ENCODE data around the gene MAST2. TPM values are rescaled to one million over a fixed set of nuclear protein-coding genes. Genes with fewer than 3 reads are reported as not detected.
"Not testable (repeated sequence)": the region's sequence is repeated elsewhere in the genome, so short reads cannot be mapped to it uniquely, and the experiment has no call there.

Gene MAST2
- total RNA-seq, 1 donor from 2014 or later: 103 TPM

DNA sequence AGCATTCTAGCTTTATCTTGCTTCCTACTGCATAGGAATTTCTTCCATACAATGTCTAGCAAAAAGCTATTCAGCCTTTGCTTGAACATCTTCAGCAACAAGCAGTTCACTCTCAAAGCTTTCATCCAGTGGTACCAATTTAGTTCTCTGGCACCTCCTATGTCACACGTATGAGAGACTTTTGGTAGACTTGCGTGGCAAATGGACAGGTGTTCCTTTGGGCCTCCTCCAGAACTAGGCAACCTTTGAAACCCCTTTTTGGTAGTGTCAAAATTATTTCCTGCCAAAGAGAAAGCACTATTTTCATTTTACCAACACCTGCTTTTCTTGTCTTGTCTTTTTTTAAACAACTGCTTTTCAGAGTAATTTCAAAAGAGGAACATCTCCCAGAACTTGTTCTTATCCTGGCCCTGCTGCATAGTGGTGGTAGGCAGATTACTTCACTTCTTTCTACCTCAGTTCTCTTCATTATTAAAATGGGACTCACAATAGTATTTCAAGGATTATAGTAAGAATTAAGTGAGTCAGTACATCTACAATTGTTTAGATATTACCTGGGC, 122.4 kb downstream of the MAST2 start:
- ATAC-seq (no peak), DNase-seq (no peak)
- intact Hi-C loops (cut with micrococcal nuclease): no loop called here

DNA sequence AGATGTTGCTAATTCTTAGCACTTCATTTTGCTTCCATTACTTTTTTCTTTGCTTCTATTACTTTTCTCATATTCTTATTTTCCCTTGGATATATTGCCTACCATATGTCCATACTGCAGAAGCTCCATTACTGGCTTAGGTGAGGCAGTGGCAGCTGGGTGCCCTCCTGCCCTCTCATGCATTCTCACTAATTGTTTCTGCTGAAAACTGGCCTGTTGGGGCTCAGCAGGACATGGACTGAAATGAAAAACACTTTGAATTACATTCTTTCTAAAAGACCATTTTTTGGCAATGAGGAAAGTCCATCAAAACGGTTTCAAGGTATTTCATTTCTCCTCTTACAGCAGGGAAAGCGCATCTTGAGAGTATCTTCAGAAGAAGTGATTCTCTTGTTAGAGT, 122.9 kb downstream of the MAST2 start:
- intact Hi-C loops (cut with micrococcal nuclease): no loop called here
- ATAC-seq (no peak), DNase-seq (no peak)

DNA sequence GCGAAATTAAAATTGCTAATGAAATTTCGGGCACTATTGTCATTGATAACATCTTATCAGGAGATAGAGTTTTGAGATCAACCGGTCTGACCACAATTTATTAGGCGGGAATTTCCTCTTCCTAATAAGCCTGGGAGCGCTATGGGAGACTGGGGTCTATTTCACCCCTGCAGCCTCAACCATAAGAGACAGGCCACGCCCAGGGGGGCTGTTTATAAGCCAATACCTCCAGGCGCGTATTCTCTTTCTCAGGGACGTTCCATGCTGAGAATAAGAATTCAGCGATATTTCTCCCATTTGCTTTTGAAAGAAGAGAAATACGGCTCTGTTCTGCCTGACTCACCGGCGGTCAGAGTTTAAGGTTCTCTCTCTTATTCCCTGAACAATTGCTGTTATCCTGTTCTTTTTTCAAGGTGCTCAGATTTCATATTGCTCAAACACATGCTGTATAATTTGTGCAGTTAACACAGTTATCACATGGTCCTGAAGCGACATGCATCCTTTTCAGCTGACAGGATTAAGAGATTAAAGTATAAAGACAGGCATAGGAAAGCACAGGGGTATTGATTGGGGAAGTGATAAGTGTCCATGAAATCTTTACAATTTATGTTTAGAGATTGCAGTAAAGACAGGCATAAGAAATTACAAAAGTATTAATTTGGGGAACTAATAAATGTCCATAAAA, 124.0 kb downstream of the MAST2 start:
- DNase-seq; intact Hi-C loops (cut with micrococcal nuclease); ATAC-seq: not testable (repeated sequence)

DNA sequence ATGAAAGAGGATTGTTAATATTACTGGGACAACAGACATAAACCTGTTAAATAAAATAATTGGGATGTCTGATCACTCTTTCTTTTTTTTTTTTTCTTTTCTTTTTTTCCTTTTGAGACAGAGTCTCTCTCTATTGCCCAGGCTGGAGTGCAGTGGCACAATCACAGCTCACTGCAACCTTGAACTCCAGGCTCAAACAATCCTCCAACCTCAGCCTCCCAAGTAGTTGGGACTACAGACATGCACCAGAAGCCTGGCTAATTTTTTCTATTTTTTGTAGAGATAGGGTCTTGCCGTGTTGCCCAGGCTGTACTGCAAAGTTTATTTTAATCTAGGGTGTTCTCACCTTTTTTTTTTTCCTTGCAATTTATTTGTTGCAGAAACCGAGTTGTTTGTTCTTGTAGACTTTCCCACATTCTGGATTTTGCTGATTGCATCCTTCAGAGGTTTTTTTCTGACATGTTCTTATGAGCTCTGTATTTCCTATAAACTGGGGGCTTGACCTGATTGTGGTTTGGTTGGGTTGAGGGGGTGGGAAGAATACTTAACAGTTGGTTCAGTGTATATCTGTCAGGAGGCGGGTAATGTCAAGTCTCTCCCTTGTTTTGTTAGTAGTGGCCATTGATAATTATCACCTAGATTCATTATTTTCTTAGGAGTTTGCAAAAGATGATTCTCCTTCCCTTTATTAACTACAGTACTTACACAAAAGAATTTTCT, 125.2 kb downstream of the MAST2 start:
- no peak for ATAC-seq
- intact Hi-C loops (cut with micrococcal nuclease): no loop called here

DNA sequence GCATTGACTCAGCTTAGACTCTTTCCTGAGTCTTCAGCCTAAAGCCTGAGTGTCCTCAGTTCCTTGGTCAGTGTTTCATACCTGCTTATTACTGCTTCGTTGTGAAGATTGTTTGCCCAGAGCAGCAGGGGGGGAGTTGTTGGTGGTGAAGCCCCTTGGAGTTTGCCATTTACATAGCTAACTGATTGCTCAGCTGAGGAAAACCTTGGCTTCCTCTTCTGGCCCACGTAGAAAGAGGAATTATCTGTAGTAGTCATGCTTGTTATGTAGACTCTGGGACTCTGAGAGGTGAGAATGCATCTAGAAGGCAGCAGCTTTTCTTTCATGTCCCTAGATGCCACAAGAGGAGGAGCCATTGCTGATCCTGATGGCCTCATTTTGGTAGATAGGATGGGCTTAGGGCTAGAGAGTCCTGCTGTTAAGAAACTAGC, 125.9 kb downstream of the MAST2 start:
- ATAC-seq: peak; percentile 26
- no peak for DNase-seq
- intact Hi-C loops (cut with micrococcal nuclease): no loop called here

More for the DNA sequence above, 125.2 kb downstream of the MAST2 start:
- DNase-seq: no peak

DNA sequence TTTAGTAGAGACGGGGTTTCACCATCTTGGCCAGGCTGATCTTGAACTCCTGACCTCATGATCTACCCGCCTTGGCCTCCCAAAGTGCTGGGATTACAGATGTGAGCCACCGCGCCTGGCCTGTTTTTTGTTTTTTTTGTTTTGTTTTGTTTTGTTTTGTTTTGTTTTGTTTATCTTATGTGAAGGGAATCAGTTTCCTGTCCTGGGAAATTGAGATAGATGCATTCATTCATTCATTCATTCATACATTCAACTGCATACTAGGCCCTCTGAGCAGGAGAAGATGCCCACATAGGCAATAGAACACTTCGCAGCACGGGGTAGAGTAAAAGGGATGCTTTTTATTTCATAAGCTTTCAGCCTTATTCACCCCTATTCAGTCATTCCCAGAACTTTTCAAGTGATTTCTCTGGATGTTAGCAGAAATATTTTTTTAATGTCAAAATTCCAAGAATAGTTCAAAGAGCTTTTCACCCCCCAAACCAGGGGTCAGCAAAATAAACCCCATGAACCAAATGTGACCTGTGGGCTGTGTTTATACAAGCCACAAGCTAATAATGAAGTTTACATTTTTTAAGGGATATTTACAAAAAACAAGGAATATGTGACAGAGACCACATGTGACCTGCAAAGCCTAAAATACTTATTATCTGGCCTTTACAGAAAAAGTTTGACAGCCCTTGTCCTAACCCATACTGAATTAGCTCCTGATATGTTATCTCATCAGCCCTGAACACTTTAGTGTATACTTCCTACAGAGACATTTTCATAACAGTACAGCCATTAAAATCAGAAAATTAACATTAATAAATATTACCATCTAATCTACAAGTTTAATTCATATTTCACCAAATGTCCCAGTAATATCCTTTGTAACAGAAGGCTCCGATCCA, 127.1 kb downstream of the MAST2 start:
- no peak for ATAC-seq
- DNase-seq: no peak
- intact Hi-C loops (cut with micrococcal nuclease): no loop called here

- intact Hi-C loops (cut with micrococcal nuclease); DNase-seq; ATAC-seq: not testable (repeated sequence)
Observed at GRCh38 chr1:45932205-45932604, 128.8 kb downstream of the MAST2 start.

- intact Hi-C loops (cut with micrococcal nuclease): no loop called here
- DNase-seq: no peak
- no peak for ATAC-seq
Observed at GRCh38 chr1:45934947-45935346, 131.5 kb downstream of the MAST2 start.

DNA sequence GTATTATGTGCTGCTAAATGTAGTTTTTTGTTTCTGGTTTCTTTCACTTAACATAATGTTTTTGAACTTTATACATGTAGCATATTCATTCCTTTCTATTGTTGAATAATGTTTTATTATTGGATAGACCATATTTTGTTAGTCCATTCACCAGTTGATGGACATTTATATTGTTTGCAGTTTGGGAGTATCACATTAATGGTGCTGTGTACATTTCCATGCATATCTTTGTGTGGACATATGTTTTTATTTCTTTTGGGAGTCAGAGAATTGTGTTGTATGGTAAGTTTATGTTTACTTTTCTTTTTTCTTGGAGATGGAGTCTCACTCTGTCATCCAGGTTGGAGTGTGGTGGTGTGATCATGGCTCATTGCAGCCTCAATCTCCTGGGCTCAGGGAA, 134.6 kb downstream of the MAST2 start:
- intact Hi-C loops (cut with micrococcal nuclease): no loop called here
- DNase-seq (no peak), ATAC-seq (no peak)

GRCh38 chr1:45942411-45942810, 139.0 kb downstream of the MAST2 start:
- intact Hi-C loops (cut with micrococcal nuclease): no loop called here
- ATAC-seq (no peak), DNase-seq (no peak)

GRCh38 chr1:45943185-45943584, 139.8 kb downstream of the MAST2 start:
- ATAC-seq (no peak), DNase-seq (no peak)
- intact Hi-C loops (cut with micrococcal nuclease): no loop called here

DNA sequence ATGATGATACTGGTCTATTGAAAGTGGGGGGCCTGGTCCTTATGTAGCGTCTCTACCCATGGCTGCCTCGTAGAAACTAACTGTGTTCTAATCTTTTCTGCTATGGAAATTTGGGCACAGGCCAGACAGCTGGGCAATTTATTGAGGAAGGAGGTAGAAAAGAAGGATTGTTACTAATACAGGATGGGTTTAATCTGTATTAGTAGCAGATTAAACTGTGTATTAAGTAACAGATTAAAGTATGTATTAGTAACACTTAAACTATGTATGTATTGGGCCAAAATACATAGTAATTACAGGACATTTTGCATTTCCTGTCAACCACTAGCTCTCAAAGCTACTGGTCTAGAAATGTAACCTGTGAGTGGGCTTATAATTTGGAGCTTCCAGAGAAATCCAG, 142.0 kb downstream of the MAST2 start:
- DNase-seq (no peak), ATAC-seq (no peak)
- intact Hi-C loops (cut with micrococcal nuclease): no loop called here

DNA sequence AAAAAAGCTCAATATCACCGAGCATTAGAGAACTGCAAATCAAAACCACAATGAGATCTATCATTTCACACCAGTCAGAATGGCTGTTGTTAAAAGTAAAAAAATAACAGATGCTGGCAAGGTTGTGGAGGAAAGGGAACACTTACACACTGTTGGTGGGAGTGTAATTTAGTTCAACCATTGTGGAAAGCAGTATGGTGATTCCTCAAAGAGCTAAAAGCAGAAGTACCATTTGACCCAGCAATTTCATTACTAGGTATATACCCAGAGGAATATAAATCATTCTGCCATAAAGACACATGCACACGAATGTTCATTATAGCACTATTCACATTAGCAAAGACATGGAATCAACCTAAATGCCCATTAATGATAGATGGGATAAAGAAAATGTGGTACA, 146.1 kb downstream of the MAST2 start:
- DNase-seq; intact Hi-C loops (cut with micrococcal nuclease); ATAC-seq: not testable (repeated sequence)

- ATAC-seq (no peak), DNase-seq (no peak)
- intact Hi-C loops (cut with micrococcal nuclease): no loop called here
Observed at GRCh38 chr1:45952072-45952471, 148.7 kb downstream of the MAST2 start.

GRCh38 chr1:45953934-45954847, 150.8 kb downstream of the MAST2 start:
- DNase-seq (no peak), ATAC-seq (peak; percentile 71)
- intact Hi-C loops (cut with micrococcal nuclease): no loop called here

DNA sequence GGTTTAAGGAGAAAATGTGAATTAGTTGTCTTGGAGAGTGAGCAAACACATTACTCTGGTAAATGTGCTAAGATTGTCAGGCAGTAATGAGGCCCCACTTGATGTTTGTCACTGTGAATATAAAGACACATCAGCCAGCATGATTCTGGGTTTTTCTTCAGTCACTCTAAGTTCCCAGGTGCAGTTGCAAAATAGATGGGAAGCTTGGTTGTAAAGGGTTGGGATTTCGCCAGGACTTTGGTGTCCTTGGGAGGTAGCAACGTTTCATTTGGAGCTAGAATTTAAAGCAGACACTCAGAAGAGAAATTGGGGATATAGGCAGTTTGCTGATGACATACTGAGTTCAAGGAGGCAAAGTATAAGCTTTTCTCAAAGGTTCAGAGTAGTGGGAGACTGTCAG, 154.3 kb downstream of the MAST2 start:
- intact Hi-C loops (cut with micrococcal nuclease): no loop called here
- ATAC-seq: no peak
- no peak for DNase-seq

- ATAC-seq: no peak
- intact Hi-C loops (cut with micrococcal nuclease): no loop called here
- DNase-seq: no peak
Observed at GRCh38 chr1:45958317-45958716, 154.9 kb downstream of the MAST2 start.

- ATAC-seq (peak; percentile 35), DNase-seq (no peak)
- intact Hi-C loops (cut with micrococcal nuclease): no loop called here
Observed at GRCh38 chr1:45960930-45961715, 157.7 kb downstream of the MAST2 start.
